ENCODE data around the gene CCT6A.
"Not testable (repeated sequence)": the region's sequence is repeated elsewhere in the genome, so short reads cannot be mapped to it uniquely, and the experiment has no call there.

The CCT6A gene

DNA sequence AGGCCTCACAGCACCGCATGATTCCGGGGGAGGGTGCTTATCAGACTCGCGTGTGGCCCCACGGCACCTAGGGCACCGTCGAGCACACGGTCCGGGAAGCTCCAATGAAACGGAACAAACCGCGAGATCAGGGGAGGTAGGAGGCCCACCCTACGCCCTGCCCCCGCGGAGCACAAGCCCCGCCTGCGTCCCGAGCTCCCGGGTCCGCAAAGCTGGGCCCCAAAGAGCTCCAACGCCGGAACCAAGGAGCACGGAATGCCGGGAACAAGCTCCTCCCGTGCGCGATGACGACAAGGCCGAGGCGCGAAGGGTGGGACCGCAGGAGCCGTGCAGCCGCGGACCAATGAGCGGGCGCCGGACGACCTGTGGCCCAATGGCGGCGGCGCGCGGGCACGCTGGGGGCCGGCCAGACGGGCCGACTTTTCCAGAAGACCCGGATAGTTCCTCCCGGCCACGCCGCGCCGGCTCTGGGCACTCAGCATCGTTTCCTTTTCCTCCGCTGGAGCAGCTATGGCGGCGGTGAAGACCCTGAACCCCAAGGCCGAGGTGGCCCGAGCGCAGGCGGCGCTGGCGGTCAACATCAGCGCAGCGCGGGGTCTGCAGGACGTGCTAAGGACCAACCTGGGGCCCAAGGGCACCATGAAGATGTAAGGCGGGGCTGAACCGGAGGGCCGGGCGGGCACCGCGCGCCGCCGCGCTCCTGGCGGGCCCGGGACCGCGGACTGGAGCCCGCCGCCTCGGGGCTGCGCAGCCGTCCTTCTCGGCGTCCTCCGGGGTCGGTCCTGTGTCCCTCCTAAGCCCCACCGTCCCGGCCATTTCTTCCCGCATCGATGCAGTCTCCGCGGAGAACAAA lies at the start of gene CCT6A, which contains the start of gene PSPH:
TSS of gene CCT6A (plus strand) at position 427 of the 853 bp plus-strand sequence. CDS start at position 511, 84 bp downstream.
TSS of gene PSPH (minus strand) at position 106 of the 853 bp plus-strand sequence. CDS start 30,232 bp downstream, outside the sequence.
- no peaks in the 10 kb centered on the region for H3K9me3 Mint-ChIP-seq
- peak within 1 kb of the TSS; percentile 93 for H3K4me3 Mint-ChIP-seq
- H3K4me1 Mint-ChIP-seq: peaks cover 44% of the 10 kb centered on the region
- H3K36me3 Mint-ChIP-seq: peaks cover 10% of the 10 kb centered on the region
- peak within 1 kb of the TSS; percentile 95 for H3K27ac Mint-ChIP-seq
- no peaks in the 10 kb centered on the region for H3K27me3 Mint-ChIP-seq

- H3K27me3 Mint-ChIP-seq: no peaks in the 10 kb centered on the region
- no peak overlapping the region for H3K4me3 Mint-ChIP-seq
- H3K9me3 Mint-ChIP-seq: no peaks in the 10 kb centered on the region
- H3K36me3 Mint-ChIP-seq: peaks cover 2% of the 10 kb centered on the region
- H3K27ac Mint-ChIP-seq: no peak overlapping the region
- H3K4me1 Mint-ChIP-seq: peaks cover 6% of the 10 kb centered on the region
These were observed 47.8 kb upstream of the CCT6A start for GRCh38 chr7:56003749-56004148.

GRCh38 chr7:56007167-56007652 lies 44.4 kb upstream of the CCT6A start:
- no peak overlapping the region for H3K4me3 Mint-ChIP-seq
- no peaks in the 10 kb centered on the region for H3K27me3 Mint-ChIP-seq
- H3K36me3 Mint-ChIP-seq: peaks cover 2% of the 10 kb centered on the region
- peak overlapping the region; percentile 59 for H3K27ac Mint-ChIP-seq
- no peaks in the 10 kb centered on the region for H3K9me3 Mint-ChIP-seq
- H3K4me1 Mint-ChIP-seq: no peaks in the 10 kb centered on the region

- no peaks in the 10 kb centered on the region for H3K27me3 Mint-ChIP-seq
- peaks cover 2% of the 10 kb centered on the region for H3K36me3 Mint-ChIP-seq
- H3K9me3 Mint-ChIP-seq: no peaks in the 10 kb centered on the region
- no peak overlapping the region for H3K27ac Mint-ChIP-seq
- H3K4me1 Mint-ChIP-seq: no peaks in the 10 kb centered on the region
- no peak overlapping the region for H3K4me3 Mint-ChIP-seq
These were observed 43.7 kb upstream of the CCT6A start for GRCh38 chr7:56007891-56008290.

GRCh38 chr7:56009695-56010094 lies 41.9 kb upstream of the CCT6A start:
- peaks cover 2% of the 10 kb centered on the region for H3K36me3 Mint-ChIP-seq
- H3K27me3 Mint-ChIP-seq: no peaks in the 10 kb centered on the region
- H3K27ac Mint-ChIP-seq: no peak overlapping the region
- H3K4me1 Mint-ChIP-seq: no peaks in the 10 kb centered on the region
- H3K4me3 Mint-ChIP-seq: no peak overlapping the region
- H3K9me3 Mint-ChIP-seq: no peaks in the 10 kb centered on the region

- not testable (repeated sequence) for H3K4me3 Mint-ChIP-seq, H3K9me3 Mint-ChIP-seq, H3K36me3 Mint-ChIP-seq, H3K27me3 Mint-ChIP-seq, H3K27ac Mint-ChIP-seq, H3K4me1 Mint-ChIP-seq
These were observed 34.5 kb upstream of the CCT6A start for GRCh38 chr7:56017015-56017414.

DNA sequence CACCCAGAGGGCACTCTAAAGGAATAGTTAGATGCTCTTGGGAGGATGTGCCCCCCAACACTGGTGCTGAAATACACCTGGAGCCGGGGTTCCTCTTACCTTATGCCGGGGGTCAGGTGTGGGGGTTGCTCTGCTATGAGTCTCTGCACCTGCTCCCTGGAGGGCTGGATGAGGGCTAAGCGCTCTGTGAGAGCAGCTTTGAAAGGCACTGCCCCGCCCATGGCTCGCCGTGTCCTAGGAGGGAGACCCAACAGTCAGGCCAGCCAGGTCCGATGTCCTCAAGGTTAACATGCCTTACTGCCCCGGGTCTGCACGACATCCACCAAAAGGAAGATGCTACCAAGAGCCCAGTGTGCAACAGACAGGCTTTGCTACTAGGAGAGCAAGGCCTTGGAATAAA lies 32.1 kb upstream of the CCT6A start:
- Mint-ChIP-seq H3K27ac (no peak overlapping the region), H3K4me1 (no peaks in the 10 kb centered on the region), H3K9me3 (no peaks in the 10 kb centered on the region), H3K4me3 (no peak overlapping the region), H3K36me3 (peaks cover 4% of the 10 kb centered on the region), H3K27me3 (no peaks in the 10 kb centered on the region)

- peaks cover 3% of the 10 kb centered on the region for H3K36me3 Mint-ChIP-seq
- no peak overlapping the region for H3K4me3 Mint-ChIP-seq
- H3K27ac Mint-ChIP-seq: no peak overlapping the region
- no peaks in the 10 kb centered on the region for H3K9me3 Mint-ChIP-seq
- no peaks in the 10 kb centered on the region for H3K4me1 Mint-ChIP-seq
- H3K27me3 Mint-ChIP-seq: no peaks in the 10 kb centered on the region
These were observed 28.1 kb upstream of the CCT6A start for GRCh38 chr7:56023500-56023899.

GRCh38 chr7:56026538-56026937 lies 25.0 kb upstream of the CCT6A start:
- Mint-ChIP-seq H3K9me3 (no peaks in the 10 kb centered on the region), H3K4me3 (no peak overlapping the region), H3K4me1 (no peaks in the 10 kb centered on the region), H3K27me3 (no peaks in the 10 kb centered on the region), H3K36me3 (peaks cover 2% of the 10 kb centered on the region), H3K27ac (no peak overlapping the region)

GRCh38 chr7:56028942-56029630 lies 22.5 kb upstream of the CCT6A start:
- Mint-ChIP-seq H3K4me3 (no peak overlapping the region), H3K36me3 (peaks cover 3% of the 10 kb centered on the region)

GRCh38 chr7:56030340-56030739 lies 21.2 kb upstream of the CCT6A start:
- Mint-ChIP-seq H3K36me3 (peaks cover 3% of the 10 kb centered on the region), H3K27me3 (no peaks in the 10 kb centered on the region), H3K4me3 (no peak overlapping the region), H3K9me3 (no peaks in the 10 kb centered on the region), H3K4me1 (peaks cover 11% of the 10 kb centered on the region), H3K27ac (no peak overlapping the region)

More at GRCh38 chr7:56028942-56029630, 22.5 kb upstream of the CCT6A start:
- no peak overlapping the region for H3K27ac Mint-ChIP-seq
- no peaks in the 10 kb centered on the region for H3K27me3 Mint-ChIP-seq
- peaks cover 11% of the 10 kb centered on the region for H3K4me1 Mint-ChIP-seq
- no peaks in the 10 kb centered on the region for H3K9me3 Mint-ChIP-seq

GRCh38 chr7:56031556-56031955 lies 20.0 kb upstream of the CCT6A start:
- H3K27ac Mint-ChIP-seq: peak overlapping the region; percentile 43
- H3K9me3 Mint-ChIP-seq, H3K27me3 Mint-ChIP-seq, H3K36me3 Mint-ChIP-seq: not testable (repeated sequence)
- peaks cover 11% of the 10 kb centered on the region for H3K4me1 Mint-ChIP-seq
- peak overlapping the region; percentile 32 for H3K4me3 Mint-ChIP-seq

GRCh38 chr7:56032578-56032977 lies 19.0 kb upstream of the CCT6A start:
- not testable (repeated sequence) for H3K27ac Mint-ChIP-seq, H3K9me3 Mint-ChIP-seq, H3K27me3 Mint-ChIP-seq, H3K36me3 Mint-ChIP-seq
- Mint-ChIP-seq H3K4me1 (peaks cover 11% of the 10 kb centered on the region), H3K4me3 (peak overlapping the region; percentile 32)

GRCh38 chr7:56033671-56034432 lies 17.7 kb upstream of the CCT6A start:
- peak overlapping the region; percentile 66 for H3K27ac Mint-ChIP-seq
- no peaks in the 10 kb centered on the region for H3K27me3 Mint-ChIP-seq
- peak overlapping the region; percentile 90 for H3K4me3 Mint-ChIP-seq
- H3K9me3 Mint-ChIP-seq: no peaks in the 10 kb centered on the region
- peaks cover 11% of the 10 kb centered on the region for H3K4me1 Mint-ChIP-seq
- H3K36me3 Mint-ChIP-seq: peaks cover 2% of the 10 kb centered on the region

DNA sequence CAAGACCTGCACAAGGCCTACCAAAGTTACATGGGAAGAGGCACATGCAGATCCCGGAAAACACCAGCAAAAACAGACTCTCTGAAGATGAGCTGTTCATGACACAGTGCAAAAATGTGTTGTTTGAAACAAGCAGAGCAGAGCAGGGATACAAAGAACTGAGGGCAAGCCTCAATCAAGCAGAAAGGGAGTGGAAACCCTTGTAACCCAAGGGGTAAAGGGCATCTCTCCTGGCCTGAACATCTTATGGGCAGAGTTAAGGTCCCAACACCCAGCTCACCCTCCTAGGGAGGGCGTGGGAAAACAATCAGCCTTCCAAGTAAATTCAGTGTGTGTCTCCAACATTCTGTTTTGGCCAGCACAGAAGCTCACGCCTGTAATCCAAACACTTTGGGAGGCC lies 10.8 kb upstream of the CCT6A start:
- H3K27ac Mint-ChIP-seq: no peak overlapping the region
- H3K4me1 Mint-ChIP-seq: no peaks in the 10 kb centered on the region
- peaks cover 5% of the 10 kb centered on the region for H3K36me3 Mint-ChIP-seq
- H3K9me3 Mint-ChIP-seq: no peaks in the 10 kb centered on the region
- no peak overlapping the region for H3K4me3 Mint-ChIP-seq
- no peaks in the 10 kb centered on the region for H3K27me3 Mint-ChIP-seq

Measured in activated naive CD4-positive, alpha-beta T cell treated with anti-CD3 and anti-CD28 coated beads, Interleukin-2, amount 50 U/mL, for 24 hours (primary cell).